GM12801 (cell line): ENCODE results near the gene PARD3.

Experiments used
- CTCF ChIP-seq: IDR thresholded peaks from one replicate; pipeline ENCODE4 v1.5.1; 2011; ENCODE audit warnings: control low read depth; ENCODE audit not compliant: insufficient read length; ENCODE audit errors: extremely low read depth

Gene PARD3

GRCh38 chr10:34535872-34536271 is 279.2 kb downstream of the PARD3 start:
- TF ChIP-seq CTCF = no peak

GRCh38 chr10:34530778-34531177 is 284.3 kb downstream of the PARD3 start:
- no peak for TF ChIP-seq CTCF

GRCh38 chr10:34528320-34528719 is 286.8 kb downstream of the PARD3 start:
- no peak for TF ChIP-seq CTCF

GRCh38 chr10:34526758-34527730 is 288.1 kb downstream of the PARD3 start:
- TF ChIP-seq CTCF = no peak

GRCh38 chr10:34526186-34526585 is 288.9 kb downstream of the PARD3 start:
- no peak for TF ChIP-seq CTCF

GRCh38 chr10:34524369-34525091 is 290.6 kb downstream of the PARD3 start:
- no peak for TF ChIP-seq CTCF

- no peak for TF ChIP-seq CTCF
Measured at GRCh38 chr10:34523017-34523767, 291.9 kb downstream of the PARD3 start.
